ENCODE data around the gene NRF1.

NRF1 gene

GRCh38 chr7:129750501-129750900, 139.0 kb downstream of the NRF1 start:
- TF ChIP-seq, protein P1, sequence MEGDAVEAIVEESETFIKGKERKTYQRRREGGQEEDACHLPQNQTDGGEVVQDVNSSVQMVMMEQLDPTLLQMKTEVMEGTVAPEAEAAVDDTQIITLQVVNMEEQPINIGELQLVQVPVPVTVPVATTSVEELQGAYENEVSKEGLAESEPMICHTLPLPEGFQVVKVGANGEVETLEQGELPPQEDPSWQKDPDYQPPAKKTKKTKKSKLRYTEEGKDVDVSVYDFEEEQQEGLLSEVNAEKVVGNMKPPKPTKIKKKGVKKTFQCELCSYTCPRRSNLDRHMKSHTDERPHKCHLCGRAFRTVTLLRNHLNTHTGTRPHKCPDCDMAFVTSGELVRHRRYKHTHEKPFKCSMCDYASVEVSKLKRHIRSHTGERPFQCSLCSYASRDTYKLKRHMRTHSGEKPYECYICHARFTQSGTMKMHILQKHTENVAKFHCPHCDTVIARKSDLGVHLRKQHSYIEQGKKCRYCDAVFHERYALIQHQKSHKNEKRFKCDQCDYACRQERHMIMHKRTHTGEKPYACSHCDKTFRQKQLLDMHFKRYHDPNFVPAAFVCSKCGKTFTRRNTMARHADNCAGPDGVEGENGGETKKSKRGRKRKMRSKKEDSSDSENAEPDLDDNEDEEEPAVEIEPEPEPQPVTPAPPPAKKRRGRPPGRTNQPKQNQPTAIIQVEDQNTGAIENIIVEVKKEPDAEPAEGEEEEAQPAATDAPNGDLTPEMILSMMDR (conservative IDR thresholded peaks at IDR 0.05; ENCODE audit: control insufficient read depth, insufficient read depth, low read depth, low read length): no peak
- no peak for DNase-seq (ENCODE audit: low read depth)
- no peak overlapping the region for H3K4me3 ChIP-seq (ENCODE audit: control insufficient read depth, low read depth, low read length)

- TF ChIP-seq, protein P1 (conservative IDR thresholded peaks at IDR 0.05; ENCODE audit: control insufficient read depth, insufficient read depth, low read depth, low read length): no peak
- H3K4me3 ChIP-seq (ENCODE audit: control insufficient read depth, low read depth, low read length): no peak overlapping the region
- DNase-seq (ENCODE audit: low read depth): no peak
Measured at GRCh38 chr7:129751916-129752315, 140.4 kb downstream of the NRF1 start.

- DNase-seq (ENCODE audit: low read depth): peak; percentile 14
- TF ChIP-seq, protein P1 (conservative IDR thresholded peaks at IDR 0.05; ENCODE audit: control insufficient read depth, insufficient read depth, low read depth, low read length): no peak
- no peak overlapping the region for H3K4me3 ChIP-seq (ENCODE audit: control insufficient read depth, low read depth, low read length)
Measured at GRCh38 chr7:129752760-129753159, 141.2 kb downstream of the NRF1 start.

GRCh38 chr7:129754406-129754805, 142.9 kb downstream of the NRF1 start:
- no peak overlapping the region for H3K4me3 ChIP-seq (ENCODE audit: control insufficient read depth, low read depth, low read length)
- DNase-seq (ENCODE audit: low read depth): no peak
- TF ChIP-seq, protein P1 (conservative IDR thresholded peaks at IDR 0.05; ENCODE audit: control insufficient read depth, insufficient read depth, low read depth, low read length): no peak

DNA sequence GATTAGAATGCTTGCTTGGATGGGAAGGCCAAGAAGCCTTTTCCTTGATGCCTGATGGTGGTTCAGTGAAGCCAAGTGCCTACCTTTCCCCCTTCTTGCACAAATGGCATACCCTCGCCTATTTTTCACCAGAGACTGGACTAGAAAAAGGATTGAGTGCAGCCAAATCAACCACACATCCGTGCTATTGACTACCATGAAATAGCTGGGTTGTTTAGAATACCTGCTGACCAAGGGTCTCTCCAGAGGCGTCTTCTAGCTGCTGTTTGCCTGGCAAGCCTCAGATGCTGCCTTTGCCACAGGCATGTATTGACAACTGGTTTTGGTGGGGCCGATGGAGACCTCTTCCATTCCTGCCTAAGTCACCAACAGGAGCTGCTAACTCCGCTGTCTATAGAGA, 146.5 kb downstream of the NRF1 start:
- no peak overlapping the region for H3K4me3 ChIP-seq (ENCODE audit: control insufficient read depth, low read depth, low read length)
- TF ChIP-seq, protein P1 (conservative IDR thresholded peaks at IDR 0.05; ENCODE audit: control insufficient read depth, insufficient read depth, low read depth, low read length): no peak
- DNase-seq (ENCODE audit: low read depth): no peak

DNA sequence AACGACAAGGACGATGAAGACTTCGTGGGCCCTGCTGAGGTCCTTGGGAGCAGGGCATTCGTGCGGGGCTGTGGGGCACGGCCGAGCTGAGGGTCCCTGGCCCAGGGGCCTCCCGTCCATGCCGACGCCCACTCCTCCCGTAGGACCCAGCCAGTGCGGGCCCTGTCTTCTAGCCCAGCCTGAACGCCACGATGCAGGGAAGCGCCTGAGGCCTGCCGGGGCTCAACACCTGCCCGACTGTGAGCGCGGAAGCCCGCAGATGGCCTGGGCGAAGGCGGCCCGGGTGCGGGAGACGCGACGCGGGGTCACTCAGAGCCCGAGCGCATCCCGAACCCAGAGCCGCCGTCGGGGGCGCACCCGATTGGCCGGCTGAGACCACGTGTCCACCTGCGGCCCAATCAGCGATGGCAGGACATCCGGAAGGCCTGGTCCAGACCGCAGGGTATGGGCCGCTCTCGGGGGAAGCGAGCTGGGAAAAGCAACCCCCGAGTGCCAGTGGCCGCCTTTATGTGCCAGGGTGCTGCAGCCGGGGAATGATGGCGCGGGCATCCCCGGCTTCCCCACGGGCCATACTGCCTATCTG, 151.0 kb downstream of the NRF1 start:
- TF ChIP-seq, protein P1 (conservative IDR thresholded peaks at IDR 0.05; ENCODE audit: control insufficient read depth, insufficient read depth, low read depth, low read length): no peak
- H3K4me3 ChIP-seq (ENCODE audit: control insufficient read depth, low read depth, low read length): no peak overlapping the region
- DNase-seq (ENCODE audit: low read depth): no peak
